H9 (cell line): Measurements from ENCODE around the gene HIC1. TPM values are rescaled to one million over a fixed set of nuclear protein-coding genes. Genes with fewer than 3 reads are reported as not detected.

Experiments
- DNase-seq: peaks from one replicate; pipeline ENCODE4 v3.0.0-alpha.2; 2017
- H2AFZ ChIP-seq: one replicate; pipeline ENCODE4 v1.6.1; 2013; ENCODE audit warnings: mild to moderate bottlenecking, low read length, control low read depth, moderate library complexity
- H2AK5ac ChIP-seq: 2 replicates; pipeline ENCODE4 v1.6.1; 2013; ENCODE audit warnings: low read length, control low read depth, mixed read lengths; ENCODE audit not compliant: insufficient read length
- H2BK120ac ChIP-seq: one replicate; pipeline ENCODE4 v1.6.1; 2013; ENCODE audit warnings: low read depth, mild to moderate bottlenecking, low read length, control low read depth, inconsistent platforms; ENCODE audit not compliant: poor library complexity, severe bottlenecking
- H2BK12ac ChIP-seq: 2 replicates; pipeline ENCODE4 v1.6.1; 2013; ENCODE audit warnings: low read length, control low read depth, mixed read lengths, low read depth; ENCODE audit not compliant: insufficient read length
- H2BK15ac ChIP-seq: 2 replicates; pipeline ENCODE4 v1.6.1; 2013; ENCODE audit warnings: low read depth, low read length, control low read depth
- H2BK20ac ChIP-seq: one replicate; pipeline ENCODE4 v1.6.1; 2013; ENCODE audit warnings: low read depth, mild to moderate bottlenecking, low read length, control low read depth, inconsistent platforms; ENCODE audit not compliant: poor library complexity, severe bottlenecking
- H2BK5ac ChIP-seq: 2 replicates; pipeline ENCODE4 v1.6.1; 2013; ENCODE audit warnings: low read length, control low read depth, mixed read lengths; ENCODE audit not compliant: insufficient read length
- H3K14ac ChIP-seq: 2 replicates; pipeline ENCODE4 v1.6.1; 2013; ENCODE audit warnings: low read length, control low read depth; ENCODE audit not compliant: insufficient read depth
- H3K18ac ChIP-seq: 2 replicates; pipeline ENCODE4 v1.6.1; 2013; ENCODE audit warnings: low read depth, mild to moderate bottlenecking, mixed read lengths, low read length, control low read depth; ENCODE audit not compliant: insufficient read length
- H3K23ac ChIP-seq: 2 replicates; pipeline ENCODE4 v1.6.1; 2013; ENCODE audit warnings: low read length, control low read depth, mixed read lengths, low read depth; ENCODE audit not compliant: insufficient read length
- H3K23me2 ChIP-seq: 2 replicates; pipeline ENCODE4 v1.6.1; 2013; ENCODE audit warnings: low read depth, mild to moderate bottlenecking, mixed read lengths, low read length, control low read depth; ENCODE audit not compliant: insufficient read length, poor library complexity, severe bottlenecking
- H3K27ac ChIP-seq: 2 replicates; pipeline ENCODE4 v1.5.1; 2013; ENCODE audit warnings: low read length, control low read depth, mixed read lengths, low read depth; ENCODE audit not compliant: insufficient read length
- H3K27me3 ChIP-seq: 2 replicates; pipeline ENCODE4 v1.6.1; 2013; ENCODE audit warnings: low read length, control low read depth, inconsistent platforms; ENCODE audit not compliant: insufficient read depth
- H3K4ac ChIP-seq: 2 replicates; pipeline ENCODE4 v1.6.1; 2013; ENCODE audit warnings: low read depth, mild to moderate bottlenecking, control low read depth, inconsistent platforms, low read length, moderate library complexity
- H3K4me1 ChIP-seq: 2 replicates; pipeline ENCODE4 v1.6.1; 2013; ENCODE audit warnings: low read length, control low read depth, inconsistent platforms; ENCODE audit not compliant: insufficient read depth
- H3K4me2 ChIP-seq: 2 replicates; pipeline ENCODE4 v1.6.1; 2013; ENCODE audit warnings: low read length, control low read depth, mixed read lengths; ENCODE audit not compliant: insufficient read length, insufficient read depth
- H3K56ac ChIP-seq: 2 replicates; pipeline ENCODE4 v1.6.1; 2013; ENCODE audit warnings: low read depth, mild to moderate bottlenecking, mixed read lengths, low read length, control low read depth; ENCODE audit not compliant: insufficient read length
- H3K79me1 ChIP-seq: 2 replicates; pipeline ENCODE4 v1.6.1; 2013; ENCODE audit warnings: low read depth, mild to moderate bottlenecking, moderate library complexity, low read length, control low read depth, inconsistent platforms; ENCODE audit not compliant: insufficient read depth, poor library complexity, severe bottlenecking
- H3K79me2 ChIP-seq: 2 replicates; pipeline ENCODE4 v1.6.1; 2013; ENCODE audit warnings: low read length, control low read depth, inconsistent platforms; ENCODE audit not compliant: insufficient read depth
- H3K9ac ChIP-seq: 2 replicates; pipeline ENCODE4 v1.6.1; 2013; ENCODE audit warnings: low read length, control low read depth, mixed read lengths; ENCODE audit not compliant: insufficient read length; ENCODE audit errors: extremely low read depth
- H3K9me3 ChIP-seq: one replicate; pipeline ENCODE4 v1.6.1; 2013; ENCODE audit warnings: low read depth, low read length, inconsistent platforms; ENCODE audit not compliant: control insufficient read depth
- H3T11ph ChIP-seq: one replicate; pipeline ENCODE4 v1.6.1; 2013; ENCODE audit warnings: mild to moderate bottlenecking, low read length, control low read depth, inconsistent platforms
- H4K20me1 ChIP-seq: one replicate; pipeline ENCODE4 v1.6.1; 2013; ENCODE audit not compliant: control insufficient read depth, insufficient read length, insufficient read depth
- H4K5ac ChIP-seq: 2 replicates; pipeline ENCODE4 v1.6.1; 2013; ENCODE audit warnings: low read depth, mild to moderate bottlenecking, mixed read lengths, low read length, control low read depth; ENCODE audit not compliant: insufficient read length
- H4K8ac ChIP-seq: replicated peaks from 2 replicates; pipeline ENCODE4 v1.6.1; 2013; ENCODE audit warnings: low read length, control low read depth, mixed read lengths, low read depth; ENCODE audit not compliant: insufficient read length
- H4K91ac ChIP-seq: 2 replicates; pipeline ENCODE4 v1.6.1; 2013; ENCODE audit warnings: low read depth, mild to moderate bottlenecking, moderate library complexity, mixed read lengths, low read length, control low read depth; ENCODE audit not compliant: insufficient read length
- H3K27ac Mint-ChIP-seq, 3 experiments: 2 replicates in 2 of 3; 3 replicates in 1 of 3; pipeline ENCODE4 v1.8.0; 2020 to 2021; ENCODE audit warnings: mixed read lengths in 3 of 3, mild to moderate bottlenecking in 1 of 3, moderate library complexity in 1 of 3
- H3K27me3 Mint-ChIP-seq: 2 replicates; pipeline ENCODE4 v1.8.0; 2021; ENCODE audit warnings: low read depth, mild to moderate bottlenecking, moderate library complexity, mixed read lengths
- H3K36me3 Mint-ChIP-seq, 3 experiments: 2 replicates in 2 of 3; 3 replicates in 1 of 3; pipeline ENCODE4 v1.8.0; 2020 to 2021; ENCODE audit warnings: low read depth in 3 of 3, mixed read lengths in 3 of 3; ENCODE audit not compliant: insufficient read depth in 1 of 3
- H3K4me1 Mint-ChIP-seq, 2 experiments: 2 replicates each; pipeline ENCODE4 v1.8.0; 2020; ENCODE audit warnings: mixed read lengths in 2 of 2
- H3K4me3 Mint-ChIP-seq, 2 experiments: 2 replicates in 1 of 2; 3 replicates in 1 of 2; pipeline ENCODE4 v1.8.0; 2020 to 2021; ENCODE audit warnings: mild to moderate bottlenecking in 2 of 2, mixed read lengths in 2 of 2, moderate library complexity in 1 of 2
- H3K9me3 Mint-ChIP-seq, 2 experiments: 2 replicates in 1 of 2; 3 replicates in 1 of 2; pipeline ENCODE4 v1.8.0; 2020; ENCODE audit warnings: mild to moderate bottlenecking in 2 of 2, mixed read lengths in 2 of 2, moderate library complexity in 1 of 2
- CTCF ChIP-seq: fragments of 200-600 bp; sonication (generic); conservative IDR thresholded peaks from 3 replicates; pipeline ENCODE4 v1.8.0; 2021; ENCODE audit warnings: antibody characterized with exemption, mild to moderate bottlenecking
- WGBS: extraction: QIAGEN DNeasy Blood & Tissue Kit; methylation state at CpG from one replicate; pipeline ENCODE4 v1.1.7; 2013; ENCODE audit warnings: missing lambda C conversion rate, low lambda C conversion rate, mixed read lengths; ENCODE audit not compliant: insufficient read length; ENCODE audit errors: extremely low coverage; 5-methylcytosine and 5-hydroxymethylcytosine counted together
- total RNA-seq: library from RNA; stranded (reverse); gene quantifications from 2 replicates; pipeline ENCODE4 v1.2.1, GENCODE V29; 2021

The HIC1 gene
- total RNA-seq, 1 experiment from 2014 or later: 1.8 TPM

- peaks cover 18% of the 10 kb centered on the region for H3K27me3 Mint-ChIP-seq
- H3K9ac ChIP-seq: no peak overlapping the region
- no peak for TF ChIP-seq CTCF
- no peak overlapping the region for H3K56ac ChIP-seq
- no peak overlapping the region for H2AK5ac ChIP-seq
- H3K27me3 ChIP-seq: peaks cover 3% of the 10 kb centered on the region; the same call in 1 of the 2 replicates
- no peak overlapping the region for H3K4me2 ChIP-seq
- H3K36me3 Mint-ChIP-seq: peaks cover 3 to 47% (median 27%) of the 10 kb centered on the region in 3 experiments
- no peak overlapping the region for H2BK15ac ChIP-seq
- no peak overlapping the region for H3K4me3 Mint-ChIP-seq
- H3K9me3 ChIP-seq: no peaks in the 10 kb centered on the region
- no peak overlapping the region for H2BK120ac ChIP-seq
- H3K79me2 ChIP-seq: no peaks in the 10 kb centered on the region
- no peak overlapping the region for H4K91ac ChIP-seq
- H3K4ac ChIP-seq: no peak overlapping the region
- peak overlapping the region in 1 of 3 experiments; percentile 14; a peak in 2 of 7 replicates for H3K27ac Mint-ChIP-seq
- H2BK5ac ChIP-seq: no peak overlapping the region
- H2AFZ ChIP-seq: no peak overlapping the region
- H3T11ph ChIP-seq: no peak overlapping the region
- no peak overlapping the region for H4K8ac ChIP-seq
- peaks cover 38 to 57% of the 10 kb centered on the region in 2 experiments for H3K4me1 Mint-ChIP-seq
- H3K14ac ChIP-seq: no peak overlapping the region
- H3K18ac ChIP-seq: no peak overlapping the region
- DNase-seq: no peak
- no CpG with 5 or more reads among the region's 5 CpGs for WGBS
- peaks cover 5% of the 10 kb centered on the region; the same call in 1 of the 2 replicates for H3K4me1 ChIP-seq
- no peak overlapping the region for H2BK12ac ChIP-seq
- no peaks in the 10 kb centered on the region for H3K9me3 Mint-ChIP-seq
- H3K79me1 ChIP-seq: no peaks in the 10 kb centered on the region
- peaks cover 3% of the 10 kb centered on the region for H3K23me2 ChIP-seq
- H2BK20ac ChIP-seq: no peak overlapping the region
- peaks cover 2% of the 10 kb centered on the region for H4K20me1 ChIP-seq
- no peak overlapping the region for H4K5ac ChIP-seq
- no peak overlapping the region for H3K27ac ChIP-seq
- H3K23ac ChIP-seq: no peak overlapping the region
Measured at GRCh38 chr17:2064147-2064489, 9.2 kb downstream of the HIC1 start.
